Measurements from ENCODE around the gene OFD1.

OFD1 gene

DNA sequence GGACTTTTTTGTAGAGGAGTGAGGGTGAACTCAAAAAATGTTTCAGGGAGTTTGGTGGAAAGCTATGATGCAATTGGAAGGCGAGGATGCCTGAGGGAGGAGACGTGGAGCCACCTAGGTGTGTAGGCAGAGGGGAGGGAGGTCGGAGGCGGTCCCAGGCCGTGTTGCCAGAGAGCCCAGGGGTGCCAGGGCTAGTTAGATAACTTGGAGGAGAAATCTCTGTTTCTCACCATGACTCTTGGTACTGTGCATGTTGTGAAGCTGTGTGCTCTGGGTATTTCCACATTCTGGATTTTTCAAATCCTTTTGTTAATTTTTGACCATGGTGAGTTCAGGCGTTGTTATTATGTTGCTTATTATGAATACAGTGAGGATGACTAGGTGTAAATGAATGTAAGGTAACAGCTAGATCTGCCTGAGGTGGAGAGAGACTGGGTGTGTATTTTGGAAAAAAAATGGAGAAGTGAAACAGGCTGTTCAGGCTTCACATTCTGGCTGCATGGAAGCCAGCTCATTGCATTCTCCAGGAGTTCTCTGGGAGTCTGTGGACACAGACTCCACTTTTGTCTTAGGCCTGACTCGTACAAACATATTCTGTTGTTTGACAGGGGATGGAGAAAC is 41.1 kb upstream of the OFD1 start:
- H3K36me3 ChIP-seq (ENCODE audit: control insufficient read depth, low read depth, low read length), result no peaks in the 10 kb centered on the region
- H3K4me1 ChIP-seq (ENCODE audit: control insufficient read depth, low read depth, low read length), result peaks cover 39% of the 10 kb centered on the region
- H3K27ac ChIP-seq (ENCODE audit: low read length), result no peak overlapping the region
- H3K4me3 ChIP-seq (ENCODE audit: low read length), result no peak overlapping the region
- no peaks in the 10 kb centered on the region for H3K9me3 ChIP-seq (ENCODE audit: control insufficient read depth, low read depth, low read length)
- no peak overlapping the region for H3K9ac ChIP-seq (ENCODE audit: low read length)
- H3K27me3 ChIP-seq (ENCODE audit: control insufficient read depth, insufficient read depth, low read length), result peaks cover 3% of the 10 kb centered on the region

DNA sequence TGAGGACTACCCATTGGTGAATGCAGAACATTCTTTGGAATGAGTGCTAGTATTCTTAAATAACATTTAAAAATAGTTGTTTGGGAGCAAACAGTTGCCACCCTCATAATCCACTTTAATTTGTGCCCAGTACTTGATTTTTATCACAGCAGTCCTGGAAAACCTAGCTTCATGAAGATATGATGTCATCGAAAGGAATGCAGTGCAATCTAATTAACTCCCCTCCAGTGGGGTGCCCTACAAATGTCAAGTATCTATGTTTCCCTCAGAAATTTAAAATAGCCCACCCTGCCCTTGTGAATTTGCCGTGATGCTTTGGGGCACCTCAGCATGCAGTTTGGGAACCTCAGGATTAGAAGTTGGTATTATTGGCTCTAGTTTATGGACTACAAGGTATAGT is 40.2 kb upstream of the OFD1 start:
- H3K4me1 ChIP-seq (ENCODE audit: control insufficient read depth, low read depth, low read length), result peaks cover 37% of the 10 kb centered on the region
- no peaks in the 10 kb centered on the region for H3K36me3 ChIP-seq (ENCODE audit: control insufficient read depth, low read depth, low read length)
- H3K9ac ChIP-seq (ENCODE audit: low read length), result no peak overlapping the region
- no peaks in the 10 kb centered on the region for H3K9me3 ChIP-seq (ENCODE audit: control insufficient read depth, low read depth, low read length)
- no peak overlapping the region for H3K4me3 ChIP-seq (ENCODE audit: low read length)
- H3K27ac ChIP-seq (ENCODE audit: low read length), result no peak overlapping the region
- no peaks in the 10 kb centered on the region for H3K27me3 ChIP-seq (ENCODE audit: control insufficient read depth, insufficient read depth, low read length)

DNA sequence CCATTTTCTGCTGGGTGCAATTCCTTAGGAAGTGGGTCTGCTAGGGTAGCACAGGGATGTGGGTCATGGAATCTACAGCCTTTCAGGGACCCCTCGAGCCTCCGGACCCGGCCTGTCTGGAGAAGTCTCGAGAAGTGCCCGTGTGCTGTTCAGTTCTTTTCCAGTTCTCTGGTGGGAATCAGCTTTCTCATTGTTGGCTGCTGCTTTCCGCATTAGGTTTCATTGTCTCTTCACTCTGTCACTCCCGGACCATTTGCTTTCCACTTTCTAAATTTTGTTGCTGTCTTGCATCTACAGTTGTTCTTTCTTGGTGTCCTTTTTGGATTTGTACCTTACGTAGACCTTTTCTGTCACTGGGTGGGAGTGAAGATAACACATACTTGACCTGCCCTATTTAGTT is 39.6 kb upstream of the OFD1 start:
- Histone ChIP-seq H3K9me3 (ENCODE audit: control insufficient read depth, low read depth, low read length) (no peaks in the 10 kb centered on the region), H3K9ac (ENCODE audit: low read length) (no peak overlapping the region), H3K36me3 (ENCODE audit: control insufficient read depth, low read depth, low read length) (no peaks in the 10 kb centered on the region), H3K4me3 (ENCODE audit: low read length) (no peak overlapping the region), H3K4me1 (ENCODE audit: control insufficient read depth, low read depth, low read length) (peaks cover 37% of the 10 kb centered on the region), H3K27me3 (ENCODE audit: control insufficient read depth, insufficient read depth, low read length) (no peaks in the 10 kb centered on the region), H3K27ac (ENCODE audit: low read length) (no peak overlapping the region)

GRCh38 chrX:13695601-13696115 is 38.9 kb upstream of the OFD1 start:
- H3K27me3 ChIP-seq (ENCODE audit: control insufficient read depth, insufficient read depth, low read length), result no peaks in the 10 kb centered on the region
- no peaks in the 10 kb centered on the region for H3K36me3 ChIP-seq (ENCODE audit: control insufficient read depth, low read depth, low read length)
- H3K4me3 ChIP-seq (ENCODE audit: low read length), result no peak overlapping the region
- H3K27ac ChIP-seq (ENCODE audit: low read length), result no peak overlapping the region
- no peaks in the 10 kb centered on the region for H3K9me3 ChIP-seq (ENCODE audit: control insufficient read depth, low read depth, low read length)
- H3K4me1 ChIP-seq (ENCODE audit: control insufficient read depth, low read depth, low read length), result peaks cover 33% of the 10 kb centered on the region
- no peak overlapping the region for H3K9ac ChIP-seq (ENCODE audit: low read length)

DNA sequence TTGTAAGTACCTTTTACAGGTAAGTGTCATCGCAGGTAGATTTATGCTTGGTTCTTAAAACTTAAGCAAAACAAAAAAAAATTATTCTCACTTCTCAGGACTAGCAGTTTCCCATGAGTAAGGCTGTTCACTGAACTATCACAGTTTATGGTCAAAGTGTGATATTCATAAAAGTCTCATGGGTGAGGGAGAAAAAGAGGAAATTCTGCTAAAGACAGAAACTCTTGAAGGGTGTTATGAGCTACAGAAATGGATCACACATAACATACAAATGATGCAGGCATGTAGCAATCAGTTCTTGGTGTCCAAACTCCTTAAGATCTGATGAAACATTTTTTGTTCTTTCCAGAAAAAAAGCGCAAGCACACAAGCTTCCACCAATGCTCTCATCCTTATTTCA is 37.1 kb upstream of the OFD1 start:
- no peaks in the 10 kb centered on the region for H3K9me3 ChIP-seq (ENCODE audit: control insufficient read depth, low read depth, low read length)
- no peaks in the 10 kb centered on the region for H3K27me3 ChIP-seq (ENCODE audit: control insufficient read depth, insufficient read depth, low read length)
- H3K4me1 ChIP-seq (ENCODE audit: control insufficient read depth, low read depth, low read length), result peaks cover 35% of the 10 kb centered on the region
- H3K36me3 ChIP-seq (ENCODE audit: control insufficient read depth, low read depth, low read length), result no peaks in the 10 kb centered on the region
- H3K4me3 ChIP-seq (ENCODE audit: low read length), result no peak overlapping the region
- no peak overlapping the region for H3K9ac ChIP-seq (ENCODE audit: low read length)
- no peak overlapping the region for H3K27ac ChIP-seq (ENCODE audit: low read length)

- Histone ChIP-seq H3K36me3 (ENCODE audit: control insufficient read depth, low read depth, low read length) (no peaks in the 10 kb centered on the region), H3K4me3 (ENCODE audit: low read length) (no peak overlapping the region), H3K9ac (ENCODE audit: low read length) (no peak overlapping the region), H3K27me3 (ENCODE audit: control insufficient read depth, insufficient read depth, low read length) (no peaks in the 10 kb centered on the region), H3K9me3 (ENCODE audit: control insufficient read depth, low read depth, low read length) (no peaks in the 10 kb centered on the region), H3K4me1 (ENCODE audit: control insufficient read depth, low read depth, low read length) (peaks cover 30% of the 10 kb centered on the region), H3K27ac (ENCODE audit: low read length) (no peak overlapping the region)
Observed at GRCh38 chrX:13697976-13698375, 36.6 kb upstream of the OFD1 start.

DNA sequence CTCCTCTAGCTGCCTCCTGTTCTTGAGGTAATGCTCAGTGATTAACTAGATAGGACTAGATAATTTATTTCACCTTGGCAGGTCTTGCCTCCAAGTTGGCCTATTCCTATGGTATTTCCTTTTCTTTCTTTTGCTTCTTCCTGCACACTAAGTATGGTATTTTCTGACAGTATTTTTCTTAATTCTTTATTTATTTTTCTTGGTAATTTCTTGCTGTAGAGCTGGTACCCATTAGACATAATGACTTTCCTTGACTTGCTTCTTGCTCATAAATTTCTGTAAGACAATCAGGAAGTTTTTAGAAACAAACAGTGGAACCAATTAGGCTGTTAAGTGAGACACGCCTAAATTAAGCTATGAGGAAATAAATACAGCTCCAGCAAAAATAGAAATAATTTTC is 36.1 kb upstream of the OFD1 start:
- H3K36me3 ChIP-seq (ENCODE audit: control insufficient read depth, low read depth, low read length), result no peaks in the 10 kb centered on the region
- no peaks in the 10 kb centered on the region for H3K27me3 ChIP-seq (ENCODE audit: control insufficient read depth, insufficient read depth, low read length)
- H3K9ac ChIP-seq (ENCODE audit: low read length), result no peak overlapping the region
- H3K4me3 ChIP-seq (ENCODE audit: low read length), result no peak overlapping the region
- no peak overlapping the region for H3K27ac ChIP-seq (ENCODE audit: low read length)
- H3K9me3 ChIP-seq (ENCODE audit: control insufficient read depth, low read depth, low read length), result no peaks in the 10 kb centered on the region
- H3K4me1 ChIP-seq (ENCODE audit: control insufficient read depth, low read depth, low read length), result peaks cover 25% of the 10 kb centered on the region

DNA sequence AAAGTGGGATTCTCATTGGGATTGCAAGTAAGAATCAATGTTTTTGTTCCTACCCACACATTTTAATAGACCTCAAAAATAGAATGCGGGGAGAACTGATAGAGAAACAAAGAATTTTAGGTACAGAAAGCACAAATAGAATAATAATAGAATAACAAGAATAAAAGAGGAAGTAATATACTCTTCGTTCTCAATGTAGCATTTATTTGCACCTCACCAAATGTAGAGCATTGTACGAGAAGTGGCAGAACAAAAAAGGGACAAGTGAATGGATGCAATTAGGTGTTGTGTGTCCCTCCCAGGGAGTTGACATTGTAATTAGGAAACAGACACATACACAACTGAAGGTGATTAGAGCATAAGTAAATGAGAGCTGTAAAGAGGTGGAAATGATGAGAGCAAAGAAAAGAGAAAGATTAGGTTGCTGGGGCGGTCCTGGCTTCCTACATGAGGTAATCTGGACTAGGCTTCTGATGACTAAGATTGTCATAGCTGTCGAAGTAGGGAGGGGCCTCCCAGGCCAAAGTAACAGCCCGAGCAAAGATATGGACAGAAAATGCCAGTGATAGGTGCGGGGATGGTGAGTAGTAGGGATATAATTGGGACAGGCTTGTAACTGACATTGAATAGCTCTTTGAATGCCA is 35.2 kb upstream of the OFD1 start:
- Histone ChIP-seq H3K27ac (ENCODE audit: low read length) (no peak overlapping the region), H3K36me3 (ENCODE audit: control insufficient read depth, low read depth, low read length) (no peaks in the 10 kb centered on the region), H3K9me3 (ENCODE audit: control insufficient read depth, low read depth, low read length) (no peaks in the 10 kb centered on the region), H3K9ac (ENCODE audit: low read length) (no peak overlapping the region), H3K4me3 (ENCODE audit: low read length) (no peak overlapping the region), H3K4me1 (ENCODE audit: control insufficient read depth, low read depth, low read length) (peaks cover 17% of the 10 kb centered on the region), H3K27me3 (ENCODE audit: control insufficient read depth, insufficient read depth, low read length) (no peaks in the 10 kb centered on the region)

DNA sequence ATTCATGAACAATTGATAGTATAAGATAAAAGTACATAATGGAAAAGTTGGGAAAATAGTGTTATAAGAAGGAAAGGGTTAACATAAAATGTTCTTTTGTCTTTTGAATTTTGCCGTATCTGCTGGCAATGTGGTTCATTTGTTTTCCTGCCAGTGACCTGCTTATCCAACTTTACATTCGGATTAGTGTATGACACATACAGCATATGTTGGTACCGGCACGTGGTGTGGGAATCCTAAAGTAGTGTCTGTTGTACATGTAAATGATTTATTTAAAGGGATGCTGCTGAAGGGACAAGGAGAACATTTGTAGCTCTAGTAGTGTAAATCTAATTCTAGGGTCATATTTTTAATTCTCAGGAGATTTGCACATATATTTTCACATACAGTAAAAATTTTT is 34.2 kb upstream of the OFD1 start:
- H3K4me3 ChIP-seq (ENCODE audit: low read length), result no peak overlapping the region
- no peak overlapping the region for H3K9ac ChIP-seq (ENCODE audit: low read length)
- H3K27me3 ChIP-seq (ENCODE audit: control insufficient read depth, insufficient read depth, low read length), result no peaks in the 10 kb centered on the region
- peaks cover 9% of the 10 kb centered on the region for H3K4me1 ChIP-seq (ENCODE audit: control insufficient read depth, low read depth, low read length)
- peaks cover 2% of the 10 kb centered on the region for H3K36me3 ChIP-seq (ENCODE audit: control insufficient read depth, low read depth, low read length)
- H3K9me3 ChIP-seq (ENCODE audit: control insufficient read depth, low read depth, low read length), result no peaks in the 10 kb centered on the region
- H3K27ac ChIP-seq (ENCODE audit: low read length), result no peak overlapping the region

DNA sequence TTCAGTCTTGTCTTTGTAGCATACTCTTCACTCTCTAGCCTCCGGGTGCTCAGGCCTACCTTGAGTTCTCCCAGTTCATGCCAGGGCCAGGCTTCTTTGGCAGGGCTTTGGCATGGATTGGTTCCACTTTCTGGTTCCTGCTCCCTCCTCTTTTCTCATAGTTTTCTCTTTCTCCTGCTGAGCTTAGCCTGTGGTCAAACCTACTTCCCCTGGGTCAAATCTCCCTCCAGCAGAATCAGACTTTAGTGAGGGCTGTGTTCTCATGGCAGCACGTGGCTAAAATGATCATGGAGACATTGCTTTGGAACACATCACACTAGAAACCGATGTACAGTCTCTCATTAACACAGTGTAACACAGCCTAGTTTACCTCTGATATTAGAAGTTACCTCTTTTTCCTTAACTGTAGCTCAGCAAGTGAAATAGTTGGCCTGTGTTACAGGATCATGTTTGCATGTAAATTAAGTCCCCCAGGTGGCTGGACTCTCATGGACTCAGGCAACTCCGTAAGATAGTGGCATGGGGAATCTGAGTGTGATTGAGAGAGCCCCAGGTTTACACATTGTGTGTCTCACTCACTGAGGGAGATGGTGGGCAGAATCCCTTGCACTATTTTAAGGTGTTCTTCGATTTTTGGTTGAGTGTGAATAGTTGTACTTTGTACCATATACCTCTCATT is 32.3 kb upstream of the OFD1 start:
- Histone ChIP-seq H3K4me1 (ENCODE audit: control insufficient read depth, low read depth, low read length) (peaks cover 9% of the 10 kb centered on the region), H3K9ac (ENCODE audit: low read length) (no peak overlapping the region), H3K27ac (ENCODE audit: low read length) (no peak overlapping the region), H3K9me3 (ENCODE audit: control insufficient read depth, low read depth, low read length) (no peaks in the 10 kb centered on the region), H3K4me3 (ENCODE audit: low read length) (no peak overlapping the region), H3K27me3 (ENCODE audit: control insufficient read depth, insufficient read depth, low read length) (no peaks in the 10 kb centered on the region), H3K36me3 (ENCODE audit: control insufficient read depth, low read depth, low read length) (peaks cover 8% of the 10 kb centered on the region)

- H3K9me3 ChIP-seq (ENCODE audit: control insufficient read depth, low read depth, low read length), result no peaks in the 10 kb centered on the region
- no peak overlapping the region for H3K4me3 ChIP-seq (ENCODE audit: low read length)
- H3K4me1 ChIP-seq (ENCODE audit: control insufficient read depth, low read depth, low read length), result peaks cover 9% of the 10 kb centered on the region
- no peak overlapping the region for H3K27ac ChIP-seq (ENCODE audit: low read length)
- H3K27me3 ChIP-seq (ENCODE audit: control insufficient read depth, insufficient read depth, low read length), result no peaks in the 10 kb centered on the region
- H3K36me3 ChIP-seq (ENCODE audit: control insufficient read depth, low read depth, low read length), result peaks cover 8% of the 10 kb centered on the region
- H3K9ac ChIP-seq (ENCODE audit: low read length), result no peak overlapping the region
Observed at GRCh38 chrX:13703135-13703534, 31.4 kb upstream of the OFD1 start.
